HepG2 (cell line): Measurements from ENCODE around the gene POU6F2. TPM values are rescaled to one million over a fixed set of nuclear protein-coding genes. Genes with fewer than 3 reads are reported as not detected.

Experiments used
- ATAC-seq: fragments of 200-7000 bp; cut with Tn5 transposase; 3 replicates; pipeline ENCODE4 v1.9.1; 2020; ENCODE audit warnings: mild to moderate bottlenecking, moderate library complexity
- BruUV-seq: library from RNA; stranded (reverse); fragments of 400-500 nt; replicated peaks from 2 replicates; lab custom pipeline; 2021; lab: Mats Ljungman, UMichigan
- CTCF ChIA-PET: fragments of 300-600 bp; formaldehyde crosslinking; extraction: SDS; loops from one replicate; lab custom pipeline; 2021; ENCODE audit warnings: low total read pairs, inconsistent platforms, low intra/inter-chr PET ratio; lab: Yijun Ruan, JAX
- POLR2A ChIA-PET: fragments of 350-600 bp; sonication (Branson Sonifier 250); formaldehyde crosslinking; loops from one replicate; lab custom pipeline; 2020; ENCODE audit warnings: antibody characterized with exemption, inconsistent platforms; lab: Yijun Ruan, JAX
- DNase-seq: peaks from one replicate; pipeline ENCODE4 v3.0.0-alpha.2; 2015; ENCODE audit warnings: low spot score
- FAIRE-seq: peaks from 3 replicates; lab custom pipeline; 2011; peaks lifted over from hg19 to GRCh38; lab: Jason Lieb, UNC
- H2AFZ ChIP-seq: one replicate; pipeline ENCODE4 v1.6.1; 2011; ENCODE audit warnings: low read length, inconsistent platforms
- H3K27ac ChIP-seq: fragments of 300-600 bp; 3 replicates; pipeline ENCODE4 v1.8.0; 2011; ENCODE audit warnings: mixed run types, mild to moderate bottlenecking, mixed read lengths, low read length, inconsistent platforms; ENCODE audit not compliant: insufficient read depth; ENCODE audit errors: extremely low read length
- H3K27me3 ChIP-seq, 2 experiments: fragments of 200-600 bp in 1 of 2; 2 replicates in 1 of 2; 3 replicates in 1 of 2; pipeline versions ENCODE4 v1.6.0 to v1.8.0; 2011; ENCODE audit warnings: low read length in 2 of 2, mild to moderate bottlenecking in 2 of 2, moderate library complexity in 2 of 2, inconsistent platforms in 1 of 2; ENCODE audit not compliant: insufficient read depth in 2 of 2, control insufficient read depth in 1 of 2
- H3K36me3 ChIP-seq, 2 experiments: fragments of 200-600 bp in 1 of 2; replicated peaks in 1 of 2; 2 replicates in 1 of 2; 3 replicates in 1 of 2; pipeline versions ENCODE4 v1.5.1 to v1.8.0; 2011; ENCODE audit warnings: low read length in 2 of 2, inconsistent platforms in 1 of 2; ENCODE audit not compliant: insufficient read depth in 2 of 2, control insufficient read depth in 1 of 2
- H3K4me1 ChIP-seq: 2 replicates; pipeline ENCODE4 v1.5.1; 2012; ENCODE audit warnings: low read length, inconsistent platforms; ENCODE audit not compliant: insufficient read depth
- H3K4me2 ChIP-seq: 2 replicates; pipeline ENCODE4 v1.6.0; 2011; ENCODE audit warnings: low read depth, low read length, inconsistent platforms
- H3K4me3 ChIP-seq, 3 experiments: fragments of 200-600 bp in 1 of 3; sonication (generic), shearing (Covaris generic) in 1 of 3; replicated peaks in 1 of 3; 2 replicates each; pipeline ENCODE4 v1.5.1; 2011 to 2016; ENCODE audit warnings: low read length in 3 of 3, inconsistent platforms in 2 of 3, low read depth in 2 of 3, mild to moderate bottlenecking in 2 of 3, control low read depth in 1 of 3, mixed read lengths in 1 of 3; ENCODE audit not compliant: insufficient read depth in 1 of 3
- H3K79me2 ChIP-seq: one replicate; pipeline ENCODE4 v1.6.1; 2011; ENCODE audit warnings: low read length, inconsistent platforms; ENCODE audit not compliant: insufficient read depth
- H3K9ac ChIP-seq: 2 replicates; pipeline ENCODE4 v1.6.0; 2011; ENCODE audit warnings: mild to moderate bottlenecking, low read depth, low read length, inconsistent platforms; ENCODE audit not compliant: insufficient read depth
- H3K9me3 ChIP-seq: 2 replicates; pipeline ENCODE4 v1.5.1; 2012; ENCODE audit warnings: mild to moderate bottlenecking, low read length
- H4K20me1 ChIP-seq: 2 replicates; pipeline ENCODE4 v1.6.0; 2011; ENCODE audit warnings: inconsistent platforms, mild to moderate bottlenecking, low read length, moderate library complexity; ENCODE audit not compliant: insufficient read depth
- CBFB ChIP-seq: sonication (generic); formaldehyde crosslinking; IDR thresholded peaks from 2 replicates; pipeline ENCODE4 v1.4.0; 2020; ENCODE audit warnings: missing genetic modification reagents
- ELF3 ChIP-seq: IDR thresholded peaks from 2 replicates; pipeline ENCODE4 v1.6.1; 2016; ENCODE audit warnings: missing genetic modification reagents, missing compliant biosample characterization
- REPIN1 ChIP-seq: sonication (generic); formaldehyde crosslinking; IDR thresholded peaks from 2 replicates; pipeline ENCODE4 v1.8.0; 2022; ENCODE audit warnings: missing genetic modification reagents, low read depth, mild to moderate bottlenecking, borderline replicate concordance
- TAF1 ChIP-seq: sonication (generic); formaldehyde crosslinking; IDR thresholded peaks from 2 replicates; pipeline ENCODE4 v1.4.0; 2020; ENCODE audit warnings: missing genetic modification reagents
- ZBTB1 ChIP-seq: sonication (generic); formaldehyde crosslinking; IDR thresholded peaks from 2 replicates; pipeline ENCODE4 v1.4.0; 2020; ENCODE audit warnings: missing genetic modification reagents, borderline replicate concordance
- ZFP36L2 ChIP-seq: sonication (generic); formaldehyde crosslinking; IDR thresholded peaks from 2 replicates; pipeline ENCODE4 v1.4.0; 2020; ENCODE audit warnings: missing genetic modification reagents
- ZNF670 ChIP-seq: sonication (generic); formaldehyde crosslinking; IDR thresholded peaks from 2 replicates; pipeline ENCODE4 v1.8.0; 2022; ENCODE audit warnings: mild to moderate bottlenecking, missing genetic modification reagents, borderline replicate concordance
- WGBS: methylation state at CpG from one replicate; pipeline ENCODE4 v1.1.6; 2017; ENCODE audit warnings: low lambda C conversion rate; 5-methylcytosine and 5-hydroxymethylcytosine counted together
- in situ Hi-C: cut with HindIII; loops from 2 replicates; pipeline ENCODE4 v1.10.0; 2017; ENCODE audit warnings: low pct_unique_long_range_greater_than_20kb; ENCODE audit not compliant: extremely low pct_ligation_motif_present
- intact Hi-C: fragments of 100-400 bp; cut with micrococcal nuclease; formaldehyde crosslinking; loops from one replicate; pipeline ENCODE4 v1.10.0; 2022; ENCODE audit not compliant: unreplicated experiment
- polyA plus RNA-seq, 8 experiments: library from polyadenylated mRNA; depleted of rRNA in 3 of 8; stranded (reverse) in 7 of 8; unstranded in 1 of 8; fragments of >200 nt; fragmentation: Illumina TruSeq in 4 of 8; extraction: Trizol in 4 of 8; gene quantifications; 2 replicates each; pipeline versions ENCODE4 v1.2.1 to v1.2.3, GENCODE V29; 2011 to 2016; ENCODE audit warnings: low read depth in 4 of 8, missing spikeins in 1 of 8, mixed read lengths in 1 of 8; ENCODE audit not compliant: insufficient read depth in 1 of 8
- total RNA-seq, 5 experiments: library from RNA; depleted of rRNA; stranded (reverse); fragments of >200 nt; fragmentation: Illumina TruSeq; extraction: Trizol; gene quantifications; 2 replicates each; pipeline ENCODE4 v1.2.3, GENCODE V29; 2016; ENCODE audit warnings: low read depth in 1 of 5
- TF ChIP-seq, protein P1 (sequence below): sonication (generic); formaldehyde crosslinking; IDR thresholded peaks from 2 replicates; pipeline ENCODE4 v1.5.0; 2020; ENCODE audit warnings: mild to moderate bottlenecking, missing genetic modification reagents
- TF ChIP-seq, protein P2 (sequence below): sonication (generic); formaldehyde crosslinking; IDR thresholded peaks from 2 replicates; pipeline ENCODE4 v1.4.0; 2020; ENCODE audit warnings: mild to moderate bottlenecking, missing genetic modification reagents, borderline replicate concordance
- TF ChIP-seq, protein P3 (sequence below): IDR thresholded peaks from 2 replicates; pipeline ENCODE4 v1.4.0; 2020; ENCODE audit warnings: mild to moderate bottlenecking, missing genetic modification reagents
- TF ChIP-seq, protein P4 (sequence below): IDR thresholded peaks from 2 replicates; pipeline ENCODE4 v1.6.1; 2018; ENCODE audit warnings: missing genetic modification reagents, mild to moderate bottlenecking, missing compliant biosample characterization

Gene POU6F2
- total and polyA plus RNA-seq, 2 of the 13 experiments (the other 11 are each of a cell fraction or from before 2014, with no cell fraction given), result not detected

DNA sequence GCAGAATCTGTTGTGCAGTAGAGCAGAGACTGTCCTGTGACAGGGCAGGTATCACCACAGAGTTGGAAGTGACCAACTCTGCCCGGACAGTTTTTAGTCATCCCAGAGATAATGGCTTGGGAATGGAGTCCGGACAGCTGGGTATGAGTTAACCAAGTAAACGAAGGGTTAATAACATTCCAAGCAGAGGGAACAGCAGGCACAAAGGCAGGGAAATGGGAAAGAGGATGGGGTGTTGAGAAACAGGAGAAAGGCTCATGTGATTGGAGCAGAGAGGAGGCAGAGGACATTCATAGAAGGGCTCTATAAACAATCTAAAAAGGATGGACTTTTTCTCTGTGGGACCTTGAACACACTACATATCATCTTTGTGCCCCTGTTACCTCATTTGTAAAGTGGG lies 456.3 kb downstream of the POU6F2 start:
- intact Hi-C loops (no loop called here), in situ Hi-C loops (no loop called here)
- Histone ChIP-seq H3K9ac (no peak overlapping the region), H3K79me2 (no peaks in the 10 kb centered on the region), H2AFZ (no peak overlapping the region), H4K20me1 (no peaks in the 10 kb centered on the region), H3K27ac (no peak overlapping the region), H3K36me3 (no peaks in the 10 kb centered on the region), H3K9me3 (no peaks in the 10 kb centered on the region), H3K4me2 (no peak overlapping the region), H3K4me1 (no peaks in the 10 kb centered on the region), H3K27me3 (peaks cover 0 to 6% of the 10 kb centered on the region in 2 experiments; a peak in 1 of 5 replicates)
- FAIRE-seq, result no peak
- DNase-seq, result no peak
- no peak for ATAC-seq
- no TSS peak for BruUV-seq
- POLR2A ChIA-PET, result no interaction called here
- no peak for TF ChIP-seq ELF3
- no peak for TF ChIP-seq REPIN1
- TF ChIP-seq TAF1, result no peak
- TF ChIP-seq, protein P1, sequence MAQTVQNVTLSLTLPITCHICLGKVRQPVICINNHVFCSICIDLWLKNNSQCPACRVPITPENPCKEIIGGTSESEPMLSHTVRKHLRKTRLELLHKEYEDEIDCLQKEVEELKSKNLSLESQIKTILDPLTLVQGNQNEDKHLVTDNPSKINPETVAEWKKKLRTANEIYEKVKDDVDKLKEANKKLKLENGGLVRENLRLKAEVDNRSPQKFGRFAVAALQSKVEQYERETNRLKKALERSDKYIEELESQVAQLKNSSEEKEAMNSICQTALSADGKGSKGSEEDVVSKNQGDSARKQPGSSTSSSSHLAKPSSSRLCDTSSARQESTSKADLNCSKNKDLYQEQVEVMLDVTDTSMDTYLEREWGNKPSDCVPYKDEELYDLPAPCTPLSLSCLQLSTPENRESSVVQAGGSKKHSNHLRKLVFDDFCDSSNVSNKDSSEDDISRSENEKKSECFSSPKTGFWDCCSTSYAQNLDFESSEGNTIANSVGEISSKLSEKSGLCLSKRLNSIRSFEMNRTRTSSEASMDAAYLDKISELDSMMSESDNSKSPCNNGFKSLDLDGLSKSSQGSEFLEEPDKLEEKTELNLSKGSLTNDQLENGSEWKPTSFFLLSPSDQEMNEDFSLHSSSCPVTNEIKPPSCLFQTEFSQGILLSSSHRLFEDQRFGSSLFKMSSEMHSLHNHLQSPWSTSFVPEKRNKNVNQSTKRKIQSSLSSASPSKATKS (CRISPR knock-in tag), result no peak
- TF ChIP-seq ZNF670 (CRISPR knock-in tag), result no peak
- TF ChIP-seq, protein P2, sequence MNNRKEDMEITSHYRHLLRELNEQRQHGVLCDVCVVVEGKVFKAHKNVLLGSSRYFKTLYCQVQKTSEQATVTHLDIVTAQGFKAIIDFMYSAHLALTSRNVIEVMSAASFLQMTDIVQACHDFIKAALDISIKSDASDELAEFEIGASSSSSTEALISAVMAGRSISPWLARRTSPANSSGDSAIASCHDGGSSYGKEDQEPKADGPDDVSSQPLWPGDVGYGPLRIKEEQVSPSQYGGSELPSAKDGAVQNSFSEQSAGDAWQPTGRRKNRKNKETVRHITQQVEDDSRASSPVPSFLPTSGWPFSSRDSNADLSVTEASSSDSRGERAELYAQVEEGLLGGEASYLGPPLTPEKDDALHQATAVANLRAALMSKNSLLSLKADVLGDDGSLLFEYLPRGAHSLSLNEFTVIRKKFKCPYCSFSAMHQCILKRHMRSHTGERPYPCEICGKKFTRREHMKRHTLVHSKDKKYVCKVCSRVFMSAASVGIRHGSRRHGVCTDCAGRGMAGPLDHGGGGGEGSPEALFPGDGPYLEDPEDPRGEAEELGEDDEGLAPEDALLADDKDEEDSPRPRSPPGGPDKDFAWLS, result no peak
- TF ChIP-seq, protein P3, sequence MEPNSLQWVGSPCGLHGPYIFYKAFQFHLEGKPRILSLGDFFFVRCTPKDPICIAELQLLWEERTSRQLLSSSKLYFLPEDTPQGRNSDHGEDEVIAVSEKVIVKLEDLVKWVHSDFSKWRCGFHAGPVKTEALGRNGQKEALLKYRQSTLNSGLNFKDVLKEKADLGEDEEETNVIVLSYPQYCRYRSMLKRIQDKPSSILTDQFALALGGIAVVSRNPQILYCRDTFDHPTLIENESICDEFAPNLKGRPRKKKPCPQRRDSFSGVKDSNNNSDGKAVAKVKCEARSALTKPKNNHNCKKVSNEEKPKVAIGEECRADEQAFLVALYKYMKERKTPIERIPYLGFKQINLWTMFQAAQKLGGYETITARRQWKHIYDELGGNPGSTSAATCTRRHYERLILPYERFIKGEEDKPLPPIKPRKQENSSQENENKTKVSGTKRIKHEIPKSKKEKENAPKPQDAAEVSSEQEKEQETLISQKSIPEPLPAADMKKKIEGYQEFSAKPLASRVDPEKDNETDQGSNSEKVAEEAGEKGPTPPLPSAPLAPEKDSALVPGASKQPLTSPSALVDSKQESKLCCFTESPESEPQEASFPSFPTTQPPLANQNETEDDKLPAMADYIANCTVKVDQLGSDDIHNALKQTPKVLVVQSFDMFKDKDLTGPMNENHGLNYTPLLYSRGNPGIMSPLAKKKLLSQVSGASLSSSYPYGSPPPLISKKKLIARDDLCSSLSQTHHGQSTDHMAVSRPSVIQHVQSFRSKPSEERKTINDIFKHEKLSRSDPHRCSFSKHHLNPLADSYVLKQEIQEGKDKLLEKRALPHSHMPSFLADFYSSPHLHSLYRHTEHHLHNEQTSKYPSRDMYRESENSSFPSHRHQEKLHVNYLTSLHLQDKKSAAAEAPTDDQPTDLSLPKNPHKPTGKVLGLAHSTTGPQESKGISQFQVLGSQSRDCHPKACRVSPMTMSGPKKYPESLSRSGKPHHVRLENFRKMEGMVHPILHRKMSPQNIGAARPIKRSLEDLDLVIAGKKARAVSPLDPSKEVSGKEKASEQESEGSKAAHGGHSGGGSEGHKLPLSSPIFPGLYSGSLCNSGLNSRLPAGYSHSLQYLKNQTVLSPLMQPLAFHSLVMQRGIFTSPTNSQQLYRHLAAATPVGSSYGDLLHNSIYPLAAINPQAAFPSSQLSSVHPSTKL (CRISPR knock-in tag), result no peak
- TF ChIP-seq, protein P4, sequence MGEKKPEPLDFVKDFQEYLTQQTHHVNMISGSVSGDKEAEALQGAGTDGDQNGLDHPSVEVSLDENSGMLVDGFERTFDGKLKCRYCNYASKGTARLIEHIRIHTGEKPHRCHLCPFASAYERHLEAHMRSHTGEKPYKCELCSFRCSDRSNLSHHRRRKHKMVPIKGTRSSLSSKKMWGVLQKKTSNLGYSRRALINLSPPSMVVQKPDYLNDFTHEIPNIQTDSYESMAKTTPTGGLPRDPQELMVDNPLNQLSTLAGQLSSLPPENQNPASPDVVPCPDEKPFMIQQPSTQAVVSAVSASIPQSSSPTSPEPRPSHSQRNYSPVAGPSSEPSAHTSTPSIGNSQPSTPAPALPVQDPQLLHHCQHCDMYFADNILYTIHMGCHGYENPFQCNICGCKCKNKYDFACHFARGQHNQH (CRISPR knock-in tag), result no peak
- no peak for TF ChIP-seq ZBTB1 (CRISPR knock-in tag)
- TF ChIP-seq ZFP36L2, result no peak
- TF ChIP-seq CBFB, result no peak
- TF ChIP-seq, all 625 proteins: peak for 0
- no peak overlapping the region for H3K4me3 ChIP-seq
- CTCF ChIA-PET, result no interaction called here
- 38% methylated on average over 3 of the region's 3 CpGs for WGBS
